Measurements from ENCODE around the gene METTL25. TPM values are rescaled to one million over a fixed set of nuclear protein-coding genes. Genes with fewer than 3 reads are reported as not detected.

METTL25 gene
- total and polyA plus RNA-seq, 2 of the 8 experiments (the other 6 are each of a cell fraction or from before 2014, with no cell fraction given) = 2.4 to 8.3 TPM

DNA sequence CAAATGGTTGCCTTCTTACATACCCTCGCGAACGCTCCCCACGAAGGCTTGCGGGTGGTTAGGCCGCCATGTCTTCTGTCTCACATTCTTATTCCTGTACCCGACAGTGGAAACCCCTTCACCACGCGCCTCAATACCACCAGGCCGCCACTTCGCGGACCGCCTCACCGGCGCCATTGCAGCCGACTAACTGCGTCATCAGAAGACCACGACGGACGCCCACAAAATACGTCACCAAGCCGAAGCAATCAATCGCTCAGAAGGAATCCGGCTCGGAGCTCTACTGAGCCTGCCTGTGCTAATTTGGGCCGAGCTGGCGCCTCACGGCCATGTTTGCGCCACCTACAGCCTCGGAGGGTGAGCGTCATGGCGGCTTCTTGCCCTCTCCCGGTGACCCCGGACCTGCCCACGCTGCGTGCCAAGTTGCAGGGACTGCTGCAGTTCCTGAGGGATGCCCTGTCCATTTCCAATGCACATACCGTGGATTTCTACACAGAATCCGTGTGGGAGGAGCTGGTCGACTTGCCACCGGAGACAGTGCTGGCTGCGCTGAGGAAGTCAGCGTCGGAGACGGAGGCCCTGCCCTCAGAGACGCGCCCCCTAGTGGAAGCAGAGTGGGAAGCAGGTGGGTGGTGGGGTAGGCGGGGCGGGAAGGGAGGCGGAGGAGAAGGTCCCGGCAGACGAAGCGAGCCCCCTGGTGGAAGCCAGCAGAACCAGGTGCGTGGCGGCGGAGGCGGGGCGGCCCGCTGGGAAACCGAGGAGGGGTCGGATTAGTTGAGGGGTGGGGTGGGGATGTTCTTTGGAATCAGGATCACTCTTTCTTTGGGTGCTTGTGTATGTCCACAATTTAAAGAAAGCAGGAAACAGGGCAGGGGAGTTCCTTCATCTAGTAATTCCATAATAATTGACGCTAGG lies at the start of gene METTL25, which contains the start of gene CCDC59 (continued):
- no peak for TF ChIP-seq CHD7 (IDR thresholded peaks at IDR 0.05; ENCODE audit: insufficient replicate concordance, low read length)
